Measurements from ENCODE around the gene COL24A1.
"Not testable (repeated sequence)": the region's sequence is repeated elsewhere in the genome, so short reads cannot be mapped to it uniquely, and the experiment has no call there.

The COL24A1 gene

DNA sequence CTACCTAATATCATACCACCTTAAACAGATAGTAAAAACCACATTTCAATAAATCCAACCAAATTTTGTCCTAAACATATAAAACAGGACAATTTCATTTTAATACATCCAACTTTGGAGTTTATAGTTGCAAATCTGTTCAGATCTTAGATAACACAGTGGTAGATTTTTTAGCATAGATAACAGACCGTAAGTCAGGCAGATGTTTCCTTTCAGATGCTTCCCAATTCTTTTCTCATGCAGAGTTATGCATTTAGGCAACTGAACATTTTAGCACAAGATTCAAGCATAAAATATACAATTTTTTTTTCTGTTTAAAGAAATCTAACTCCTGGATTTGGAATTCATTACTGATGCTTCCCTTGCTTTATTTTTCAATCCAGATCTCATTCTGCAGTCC, 291.8 kb downstream of the COL24A1 start:
- DNase-seq: no peak

DNA sequence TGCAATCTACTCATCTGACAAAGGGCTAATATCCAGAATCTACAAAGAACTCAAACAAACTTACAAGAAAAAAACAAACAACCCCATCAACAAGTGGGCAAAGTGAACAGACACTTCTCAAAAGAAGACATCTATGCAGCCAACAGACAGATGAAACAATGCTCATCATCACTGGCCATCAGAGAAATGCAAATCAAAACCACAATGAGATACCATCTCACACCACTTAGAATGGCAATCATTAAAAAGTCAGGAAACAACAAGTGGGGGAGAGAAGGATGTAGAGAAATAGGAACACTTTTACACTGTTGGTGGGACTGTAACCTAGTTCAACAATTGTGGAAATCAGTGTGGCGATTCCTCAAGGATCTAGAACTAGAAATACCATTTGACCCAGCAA, 292.9 kb downstream of the COL24A1 start:
- DNase-seq: not testable (repeated sequence)

DNA sequence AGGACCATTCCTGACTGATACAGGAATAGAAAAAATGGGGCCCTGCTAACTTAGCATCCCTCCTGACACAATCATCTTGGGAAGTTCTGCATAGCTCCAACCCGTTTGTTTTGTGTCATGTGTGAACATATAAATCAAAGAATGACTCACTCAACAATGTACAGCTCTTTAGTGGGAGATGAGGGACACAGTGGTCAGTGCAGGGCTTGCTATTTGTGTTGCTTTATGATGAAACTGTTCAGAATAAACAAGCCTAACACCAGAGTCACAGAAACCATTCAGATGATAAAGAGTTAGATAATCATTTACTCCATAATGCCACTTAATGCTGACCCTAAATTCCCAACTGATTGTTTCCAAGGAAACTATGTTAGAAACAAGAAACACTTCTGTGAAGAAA, 294.1 kb downstream of the COL24A1 start:
- DNase-seq: no peak

DNA sequence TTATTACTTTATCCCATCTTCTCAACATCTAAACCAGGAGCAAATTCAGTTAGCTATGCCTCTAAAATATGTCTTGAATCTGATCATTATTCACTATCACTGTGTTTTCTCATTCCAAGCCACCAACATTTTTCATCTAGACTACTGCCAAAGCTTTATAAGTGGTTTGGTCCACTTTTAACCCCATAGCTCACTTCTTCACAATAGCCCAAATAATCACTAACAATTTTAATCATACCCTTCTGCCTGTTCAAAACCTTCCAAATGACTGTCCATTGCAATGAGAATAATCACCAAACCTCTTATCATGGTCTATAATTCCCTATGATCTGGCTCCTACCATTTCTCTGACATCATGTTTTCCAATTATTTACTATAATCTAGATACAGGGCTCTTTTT, 298.6 kb downstream of the COL24A1 start:
- DNase-seq: no peak

DNA sequence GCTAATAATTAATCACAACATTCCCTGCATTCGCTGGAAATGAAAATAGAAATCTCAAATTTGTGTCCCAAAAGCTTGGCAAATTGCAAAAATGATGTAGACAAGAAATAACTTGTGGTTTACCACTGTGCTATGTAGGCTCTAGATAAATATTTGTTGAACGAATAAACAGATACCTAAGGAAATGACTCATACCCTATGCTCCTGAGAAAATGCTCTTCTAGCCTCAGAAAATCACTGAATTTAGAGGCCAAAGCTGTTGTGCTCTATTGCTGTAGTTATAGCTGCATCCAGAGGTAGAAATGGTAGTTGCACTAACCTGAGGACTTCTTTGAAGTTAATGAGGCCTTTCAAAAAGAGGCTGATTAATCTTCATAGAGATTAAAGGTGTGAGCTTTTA, 306.3 kb downstream of the COL24A1 start:
- no peak for DNase-seq

DNA sequence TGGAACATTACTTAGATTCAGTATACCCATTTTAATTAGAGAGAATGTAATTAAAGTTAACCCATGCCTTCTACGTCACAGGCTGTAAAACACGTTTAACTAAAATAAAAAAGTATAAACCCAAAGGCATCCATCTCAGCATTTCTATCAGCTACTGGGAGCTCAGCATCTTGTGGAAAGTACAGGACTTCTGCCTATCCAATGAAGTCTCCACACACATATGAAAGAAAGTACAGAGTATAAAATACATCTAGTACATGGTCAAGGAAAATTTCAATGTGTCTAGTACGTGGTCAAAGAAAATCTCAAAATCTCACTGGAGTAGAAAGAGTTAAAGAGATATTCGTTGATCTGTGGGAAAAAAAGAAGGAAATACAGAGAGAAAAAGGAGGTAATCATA, 306.9 kb downstream of the COL24A1 start:
- no peak for DNase-seq

DNA sequence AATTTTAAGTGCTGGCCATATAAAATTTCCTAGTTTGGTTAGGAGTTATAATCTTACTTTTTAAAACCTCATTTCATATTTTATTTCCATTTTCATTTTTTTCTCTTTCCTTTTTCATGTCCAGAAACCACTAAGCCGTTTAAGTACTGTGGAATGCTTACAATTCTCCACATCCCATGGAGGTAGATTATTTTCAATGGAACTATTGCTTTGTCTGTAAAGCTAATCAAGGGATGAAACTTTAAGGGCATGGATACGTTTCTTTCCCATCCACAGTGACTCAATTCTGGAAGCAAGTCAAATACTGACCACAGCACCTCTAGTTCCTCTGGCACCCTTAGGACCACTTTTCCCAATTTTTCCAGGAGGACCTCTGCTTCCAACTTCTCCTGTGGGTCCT, 309.2 kb downstream of the COL24A1 start:
- no peak for DNase-seq

DNA sequence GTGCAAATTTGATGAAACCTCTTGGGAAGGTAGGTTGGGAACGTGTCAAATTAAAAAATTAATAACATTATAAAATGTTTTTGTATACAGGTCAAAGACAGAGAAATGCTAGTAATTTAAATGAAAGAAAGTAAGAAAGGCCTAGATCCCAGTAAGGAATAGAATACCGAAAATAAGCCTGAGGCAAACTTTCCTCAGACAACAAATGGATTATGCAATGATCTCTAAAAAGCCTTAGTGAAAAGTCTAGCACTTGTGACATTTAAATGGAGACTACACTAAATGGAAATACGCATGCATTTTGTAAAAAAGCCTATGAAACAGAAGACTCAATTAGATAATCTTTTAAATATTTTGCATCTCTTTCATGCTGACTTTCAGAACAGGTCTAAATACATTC, 309.9 kb downstream of the COL24A1 start:
- no peak for DNase-seq

DNA sequence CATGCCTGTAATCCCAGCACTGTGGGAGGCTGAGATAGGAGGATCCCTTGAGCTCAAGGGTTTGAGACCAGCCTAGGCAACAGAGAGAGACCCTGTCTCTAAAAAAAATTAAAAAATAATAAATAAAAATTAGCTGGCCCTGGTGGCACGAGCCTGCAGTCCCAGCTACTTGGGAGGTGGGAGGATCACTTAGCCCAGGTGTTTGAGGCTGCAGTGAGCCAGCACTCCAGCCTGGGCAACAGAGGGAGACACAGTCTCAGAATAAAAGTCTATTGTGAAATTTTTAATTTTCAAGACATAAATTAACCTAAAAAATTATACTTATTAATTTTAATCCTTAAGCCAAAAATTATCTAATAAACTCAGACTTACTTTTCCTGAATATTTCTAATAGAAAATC, 317.1 kb downstream of the COL24A1 start:
- no peak for DNase-seq

DNA sequence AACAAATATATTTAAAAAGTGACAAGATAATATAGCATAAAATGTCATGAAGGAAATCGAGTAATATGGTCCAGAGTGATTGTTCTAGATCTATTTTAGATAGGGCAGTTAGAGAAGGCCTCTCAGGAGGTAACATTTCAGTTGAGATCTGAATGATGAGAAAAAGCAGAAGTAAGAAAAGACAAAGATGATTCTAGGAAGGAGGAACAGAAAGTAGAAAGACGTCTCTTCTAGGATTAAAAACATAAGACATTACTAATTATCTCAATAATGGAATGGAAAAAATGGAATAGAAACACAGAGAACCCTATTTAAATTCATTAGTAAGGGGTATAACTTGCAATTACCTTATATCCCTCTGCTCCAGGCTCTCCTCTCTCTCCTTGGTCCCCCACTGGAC, 318.3 kb downstream of the COL24A1 start:
- no peak for DNase-seq

DNA sequence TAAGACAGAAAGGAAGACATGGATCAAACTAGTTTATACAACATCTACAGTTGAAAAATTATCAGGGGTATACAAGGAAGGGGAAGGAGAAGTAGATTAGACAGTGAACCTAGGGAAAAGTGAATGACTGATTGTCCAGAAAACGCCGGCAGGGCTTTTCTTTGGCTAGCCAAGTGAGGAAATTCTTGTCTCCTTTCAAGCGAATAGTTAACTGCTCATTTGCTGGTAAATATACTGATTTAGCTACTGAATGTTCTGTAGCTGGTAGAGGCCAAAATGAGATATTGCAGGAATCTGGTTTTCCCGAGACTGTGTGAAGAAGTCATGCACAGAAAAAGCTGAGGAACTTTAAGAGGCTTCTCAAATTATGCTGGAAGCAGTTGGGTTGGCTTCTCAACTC, 319.8 kb downstream of the COL24A1 start:
- DNase-seq: no peak

DNA sequence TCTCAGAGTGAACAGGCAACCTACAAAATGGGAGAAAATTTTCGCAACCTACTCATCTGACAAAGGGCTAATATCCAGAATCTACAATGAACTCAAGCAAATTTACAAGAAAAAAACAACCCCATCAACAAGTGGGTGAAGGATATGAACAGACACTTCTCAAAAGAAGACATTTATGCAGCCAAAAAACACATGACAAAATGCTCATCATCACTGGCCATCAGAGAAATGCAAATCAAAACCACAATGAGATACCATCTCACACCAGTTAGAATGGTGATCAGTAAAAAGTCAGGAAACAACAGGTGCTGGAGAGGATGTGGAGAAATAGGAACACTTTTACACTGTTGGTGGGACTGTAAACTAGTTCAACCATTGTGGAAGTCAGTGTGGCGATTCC, 323.4 kb downstream of the COL24A1 start:
- DNase-seq: not testable (repeated sequence)

DNA sequence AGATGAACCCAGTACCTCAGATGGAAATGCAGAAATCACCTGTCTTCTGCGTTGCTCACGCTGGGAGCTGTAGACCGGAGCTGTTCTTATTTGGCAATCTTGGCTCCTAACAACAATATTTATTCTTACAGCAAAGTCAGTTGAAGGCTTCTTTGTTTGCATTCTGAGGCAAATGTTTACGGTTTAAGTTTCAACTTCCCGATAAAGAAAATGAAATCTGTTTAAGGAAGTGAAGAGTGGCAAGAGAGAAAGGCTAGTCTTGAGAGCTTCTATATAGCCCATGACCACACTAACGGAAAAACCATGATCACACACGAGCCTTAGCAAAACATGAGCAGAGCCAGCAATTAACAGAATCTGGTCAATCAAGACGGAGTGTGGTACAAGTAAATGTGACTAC, 325.7 kb downstream of the COL24A1 start:
- DNase-seq: no peak

DNA sequence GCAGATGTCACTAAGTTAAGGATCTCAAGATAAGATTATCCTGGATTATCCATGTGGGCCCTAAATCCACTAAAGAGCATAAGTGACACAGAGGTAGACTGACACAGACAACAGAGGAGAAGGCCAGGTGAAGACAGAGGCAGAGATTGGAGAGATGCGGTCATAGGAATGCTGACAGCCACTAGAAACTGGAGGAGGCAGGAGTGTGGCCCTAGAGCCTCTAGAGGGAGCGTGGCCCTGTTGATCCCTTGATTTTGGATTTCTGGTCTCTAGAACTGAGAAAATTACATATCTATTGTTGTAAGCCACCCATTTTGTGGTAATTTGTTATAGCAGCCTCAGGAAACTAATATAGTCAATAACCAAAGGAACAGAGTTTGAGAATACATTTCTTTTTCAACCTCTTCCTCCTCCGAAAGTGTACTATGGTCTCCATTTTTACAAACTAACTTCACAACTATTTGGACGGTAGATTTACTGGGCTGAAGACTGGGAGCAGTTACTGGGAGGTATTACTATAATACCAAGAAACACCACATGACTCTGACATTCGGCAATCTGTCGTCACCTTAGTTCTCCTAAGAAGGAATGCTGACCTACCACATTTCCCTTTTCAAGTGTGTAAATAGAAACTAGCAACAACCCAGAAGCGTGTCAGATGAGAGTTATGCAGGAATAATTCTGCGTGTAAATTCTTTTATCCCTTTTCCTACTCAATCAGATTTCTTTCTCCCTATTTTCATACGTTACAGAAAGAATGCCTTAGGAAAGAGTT, 332.3 kb downstream of the COL24A1 start:
- no peak for DNase-seq

DNA sequence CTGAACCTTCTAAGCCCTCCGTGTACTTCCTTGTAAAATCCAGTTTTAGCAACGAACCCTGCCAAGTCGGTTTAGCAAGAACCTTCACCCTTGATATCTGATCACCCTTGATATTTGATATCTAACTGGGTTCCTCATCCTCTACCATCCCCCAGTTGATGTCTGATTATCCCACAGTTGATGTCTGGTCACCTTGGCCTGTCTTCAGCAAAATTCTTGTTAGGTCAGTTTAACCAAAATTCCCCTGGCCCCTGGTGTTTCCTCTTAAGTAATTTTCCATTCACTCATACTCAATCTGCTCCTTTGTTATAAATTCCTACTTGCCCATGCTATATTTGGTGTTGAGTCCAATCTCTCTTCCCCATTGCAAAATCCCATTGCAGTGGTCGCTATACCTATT, 333.9 kb downstream of the COL24A1 start:
- no peak for DNase-seq

DNA sequence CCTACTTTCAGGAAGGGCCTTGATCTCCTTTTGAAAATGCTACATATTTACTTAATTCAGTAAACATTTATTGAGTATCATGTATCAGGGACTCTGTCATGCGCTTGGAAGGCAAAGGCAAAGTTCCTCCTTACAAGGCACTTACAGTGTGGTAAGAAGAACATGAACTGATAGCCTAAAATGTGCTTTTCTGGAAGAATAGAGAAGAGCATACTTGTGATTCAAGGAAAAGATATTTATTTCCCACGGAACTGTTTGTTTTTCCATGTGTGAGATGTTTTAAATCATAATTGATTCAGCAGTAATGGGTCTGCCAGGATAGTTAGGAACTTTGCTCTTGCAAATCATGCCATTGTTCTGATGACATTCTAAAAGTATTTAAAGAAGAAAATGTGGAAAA, 338.2 kb downstream of the COL24A1 start:
- no peak for DNase-seq

DNA sequence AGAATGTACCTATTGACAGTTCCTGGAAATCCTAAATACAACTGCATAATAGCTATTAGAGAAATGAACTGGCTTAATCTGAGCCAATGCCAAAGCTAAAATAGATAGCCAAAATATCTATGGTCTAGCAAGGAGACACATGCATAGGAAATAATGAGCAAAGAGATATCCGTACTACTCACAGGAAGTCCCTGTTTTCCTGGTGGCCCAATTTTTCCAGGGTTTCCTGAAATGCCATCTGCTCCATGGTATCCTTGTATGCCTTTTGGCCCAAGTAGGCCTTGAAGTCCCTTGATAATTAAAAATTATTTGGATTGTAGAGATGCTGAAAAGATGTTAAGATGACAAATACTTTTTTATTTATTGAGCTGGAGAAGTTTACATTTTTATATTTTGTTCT, 340.0 kb downstream of the COL24A1 start:
- DNase-seq: no peak

DNA sequence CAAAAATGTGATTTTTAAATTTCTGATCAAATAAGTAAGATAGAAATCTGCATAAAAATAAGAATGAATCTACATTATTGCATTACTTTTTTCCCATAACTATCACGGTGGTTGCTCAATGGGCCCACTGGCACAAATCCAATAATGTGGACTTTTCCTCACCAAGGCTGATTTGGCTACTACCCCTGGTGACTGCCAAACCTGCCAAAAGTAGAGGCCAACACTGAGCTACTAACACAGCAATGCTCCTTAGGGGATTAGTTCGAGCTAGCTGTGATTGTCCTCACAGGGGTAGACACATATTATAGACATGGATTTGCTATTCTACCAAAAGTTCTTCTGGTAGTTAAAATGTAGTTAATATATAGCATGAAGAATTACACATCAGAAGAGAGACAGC, 340.7 kb downstream of the COL24A1 start:
- DNase-seq: no peak

DNA sequence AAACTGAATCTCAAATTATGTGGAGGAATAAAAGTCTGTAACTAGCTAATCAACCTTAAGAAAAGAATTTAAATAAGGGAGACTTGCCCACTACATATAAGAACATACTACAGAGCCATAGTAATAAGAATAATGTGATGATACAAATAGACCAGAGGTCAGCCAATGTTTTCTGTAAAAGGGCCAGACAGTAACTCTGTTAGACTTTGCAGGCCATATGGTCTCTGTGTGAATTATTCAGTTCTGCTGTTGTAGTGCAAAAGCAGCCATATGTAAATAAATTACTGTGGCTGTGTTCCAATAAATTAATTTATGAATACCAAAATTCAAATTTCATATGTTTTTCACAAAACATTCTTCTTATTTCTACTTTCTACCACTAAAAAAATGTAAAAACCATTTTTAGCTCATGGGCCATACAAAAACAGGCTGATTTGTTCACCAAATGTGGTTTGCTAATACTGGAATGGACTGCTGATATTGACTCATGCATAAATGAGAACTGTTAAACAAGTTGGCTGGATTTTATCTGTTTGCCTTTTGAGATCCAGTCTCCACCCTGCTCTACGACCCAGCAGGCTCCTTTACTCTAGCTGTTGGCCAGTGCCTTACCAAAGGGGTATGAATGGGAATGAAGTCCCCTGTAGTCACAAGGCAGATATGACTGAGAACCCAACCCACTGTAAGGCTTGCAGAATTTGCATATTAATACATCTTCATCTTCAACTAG, 350.2 kb downstream of the COL24A1 start:
- DNase-seq: peak; percentile 9

DNA sequence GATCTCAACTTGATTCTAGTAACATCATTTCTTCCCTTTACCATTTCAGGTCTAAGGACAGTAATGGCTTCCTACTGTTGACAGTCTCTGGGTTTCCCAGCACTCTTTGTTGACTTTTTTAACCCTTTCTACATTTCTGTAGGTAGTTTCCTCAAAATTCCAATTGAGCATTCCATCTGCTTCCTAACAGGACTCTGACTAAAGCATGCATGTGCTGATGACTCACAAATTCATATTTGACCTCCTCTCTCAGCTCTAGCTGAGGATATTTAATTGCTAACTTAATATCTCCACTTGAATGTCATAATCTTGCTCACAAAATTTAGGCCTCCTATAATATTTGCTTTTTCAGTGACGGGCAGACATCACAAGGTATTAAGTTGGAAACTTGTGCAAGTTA, 355.1 kb downstream of the COL24A1 start:
- DNase-seq: no peak

DNA sequence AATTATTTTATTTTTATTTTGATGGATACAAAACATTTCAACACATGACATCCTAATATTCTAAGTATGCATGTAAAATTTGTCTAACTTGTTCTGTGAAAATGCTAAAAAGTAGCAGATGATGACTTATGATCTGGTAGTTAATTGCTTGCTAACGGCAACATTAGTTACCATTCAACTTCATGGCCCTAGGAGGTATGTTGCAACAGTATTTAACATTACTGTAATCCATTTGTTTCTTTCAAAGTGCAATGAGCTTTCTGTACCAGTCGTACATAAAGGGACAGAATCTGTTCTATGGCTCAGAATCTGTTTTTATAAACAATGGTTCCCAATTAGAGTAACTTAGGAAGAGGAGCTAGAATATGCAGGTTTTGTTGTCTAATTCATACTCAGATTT, 356.8 kb downstream of the COL24A1 start:
- DNase-seq: no peak

DNA sequence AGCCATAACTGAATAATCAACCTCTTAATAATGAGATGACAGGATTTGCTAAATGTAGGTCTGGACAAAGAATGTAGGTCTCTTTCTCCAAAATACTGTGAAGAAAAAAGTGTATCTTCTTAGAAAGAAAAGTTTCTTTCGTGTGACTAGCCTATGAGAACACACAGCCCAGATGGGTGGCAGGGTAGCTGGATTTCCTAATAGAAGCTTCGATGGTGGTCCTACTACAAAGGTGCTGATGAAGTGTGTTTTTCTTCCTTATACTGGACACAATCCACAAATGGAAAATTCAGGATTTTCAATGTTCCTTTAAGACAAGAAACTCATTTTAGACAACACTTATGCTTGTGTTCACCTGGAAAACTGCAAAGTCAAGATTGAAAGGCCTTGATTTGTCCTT, 358.2 kb downstream of the COL24A1 start:
- no peak for DNase-seq

DNA sequence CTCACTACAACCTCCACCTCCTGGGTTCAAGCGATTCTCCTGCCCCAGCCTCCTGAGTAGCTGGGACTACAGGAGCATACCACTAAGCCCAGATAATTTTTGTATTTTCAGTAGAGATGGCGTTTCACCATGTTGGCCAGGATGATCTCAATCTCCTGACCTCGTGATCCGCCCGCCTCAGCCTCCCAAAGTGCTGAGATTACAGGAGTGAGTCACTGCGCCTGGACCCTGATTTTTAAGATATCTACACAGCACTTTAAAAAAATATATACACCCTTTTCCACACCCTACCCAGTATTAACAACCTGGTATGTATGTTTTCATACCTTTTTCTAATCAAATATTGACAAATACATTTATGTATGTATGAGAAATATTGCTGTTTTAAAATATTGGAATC, 379.6 kb downstream of the COL24A1 start:
- DNase-seq: not testable (repeated sequence)

DNA sequence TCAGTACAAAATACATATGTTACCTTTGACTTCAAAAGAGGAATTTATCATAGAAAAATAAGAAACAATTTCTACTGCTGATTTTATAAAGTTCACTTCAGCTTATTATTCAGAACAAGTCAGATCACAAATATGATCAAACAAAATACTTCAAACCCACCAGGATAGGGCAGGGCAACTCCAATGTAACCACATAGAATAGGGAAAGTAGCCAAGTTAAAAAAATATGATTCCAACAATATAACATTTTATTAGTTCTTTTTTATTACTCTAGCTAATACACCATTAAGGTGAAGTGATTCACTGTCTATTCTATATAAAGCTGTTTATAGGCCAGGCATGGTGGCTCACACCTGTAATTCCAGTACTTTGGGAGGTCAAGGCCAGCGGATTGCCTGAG, 393.8 kb downstream of the COL24A1 start:
- DNase-seq: no peak

DNA sequence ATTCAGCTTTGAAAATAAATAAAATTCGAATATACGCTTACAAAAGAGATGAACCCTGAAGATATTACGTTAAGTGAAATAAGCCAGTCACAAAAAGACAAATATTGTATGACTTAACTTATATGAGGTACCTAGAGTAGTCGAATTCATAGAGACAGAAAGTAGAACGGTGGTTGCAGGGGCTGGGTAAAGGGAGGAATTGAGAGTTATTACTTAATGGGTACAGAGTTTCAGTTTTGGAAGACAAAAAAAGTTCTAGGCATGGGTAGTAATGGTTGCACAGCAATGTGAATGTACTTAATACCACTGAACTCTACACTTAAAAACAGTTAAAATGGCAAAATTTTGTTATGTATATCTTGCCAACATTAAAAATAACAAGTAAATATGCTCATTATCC, 399.7 kb downstream of the COL24A1 start:
- DNase-seq: no peak
